ENCODE data around the gene LAMA2. TPM values are rescaled to one million over a fixed set of nuclear protein-coding genes. Genes with fewer than 3 reads are reported as not detected.

LAMA2 gene
- total RNA-seq, 5 donors from 2014 or later (not counting 1 experiment from before 2014, with no cell fraction given), result 0.30 to 0.62 (median 0.45) TPM

- Mint-ChIP-seq H3K4me1 (no peaks in the 10 kb centered on the region), H3K36me3 (no peaks in the 10 kb centered on the region), H3K9me3 (no peaks in the 10 kb centered on the region), H3K27me3 (peaks cover 4 to 24% of the 10 kb centered on the region in 2 donors), H3K27ac (no peak overlapping the region), H3K4me3 (no peak overlapping the region)
- 80% methylated on average over 1 of the region's 1 CpG for WGBS (ENCODE audit: insufficient coverage)
- Histone ChIP-seq H3K27ac (ENCODE audit: low read length) (no peak overlapping the region), H3K27me3 (replicated peaks in 1 of 2; ENCODE audit: control insufficient read depth in 2 of 2, extremely low read depth in 1 of 2, insufficient read depth in 2 of 2, low read length in 1 of 2) (no peaks in the 10 kb centered on the region), H3K4me1 (ENCODE audit: control insufficient read depth in 1 of 2, extremely low read depth in 1 of 2, insufficient read depth in 2 of 2, low read length in 2 of 2) (no peaks in the 10 kb centered on the region), H3K4me3 (ENCODE audit: control insufficient read depth in 1 of 2, extremely low read depth in 1 of 2, low read length in 1 of 2) (no peak overlapping the region), H3K9me3 (no peaks in the 10 kb centered on the region), H3K36me3 (ENCODE audit: control insufficient read depth in 2 of 2, extremely low read depth in 1 of 2, insufficient read depth in 1 of 2, low read length in 1 of 2) (no peaks in the 10 kb centered on the region)
- ChIA-PET CTCF (no interaction called here), POLR2A (no interaction called here)
- no peak for ATAC-seq (replicated peaks in 1 of 4)
- no peak for DNase-seq
Measured at GRCh38 chr6:129211626-129212025, 328.7 kb downstream of the LAMA2 start.

GRCh38 chr6:129212081-129212480 lies 329.1 kb downstream of the LAMA2 start:
- no peaks in the 10 kb centered on the region for H3K9me3 Mint-ChIP-seq
- no peak for DNase-seq
- ChIA-PET CTCF (no interaction called here), POLR2A (no interaction called here)
- H3K9me3 ChIP-seq, result no peaks in the 10 kb centered on the region
- H3K27ac ChIP-seq (ENCODE audit: low read length), result no peak overlapping the region
- H3K4me3 Mint-ChIP-seq, result no peak overlapping the region
- no peak overlapping the region for H3K27ac Mint-ChIP-seq
- no peaks in the 10 kb centered on the region for H3K4me1 ChIP-seq (ENCODE audit: control insufficient read depth in 1 of 2, extremely low read depth in 1 of 2, insufficient read depth in 2 of 2, low read length in 2 of 2)
- H3K36me3 ChIP-seq (ENCODE audit: control insufficient read depth in 2 of 2, extremely low read depth in 1 of 2, insufficient read depth in 1 of 2, low read length in 1 of 2), result no peaks in the 10 kb centered on the region
- ATAC-seq (replicated peaks in 1 of 4), result no peak
- no peak overlapping the region for H3K4me3 ChIP-seq (ENCODE audit: control insufficient read depth in 1 of 2, extremely low read depth in 1 of 2, low read length in 1 of 2)
- peaks cover 4 to 26% of the 10 kb centered on the region in 2 donors for H3K27me3 Mint-ChIP-seq
- H3K36me3 Mint-ChIP-seq, result no peaks in the 10 kb centered on the region
- WGBS (ENCODE audit: insufficient coverage), result 0% methylated on average over 1 of the region's 3 CpGs
- H3K4me1 Mint-ChIP-seq, result no peaks in the 10 kb centered on the region
- no peaks in the 10 kb centered on the region for H3K27me3 ChIP-seq (replicated peaks in 1 of 2; ENCODE audit: control insufficient read depth in 2 of 2, extremely low read depth in 1 of 2, insufficient read depth in 2 of 2, low read length in 1 of 2)

DNA sequence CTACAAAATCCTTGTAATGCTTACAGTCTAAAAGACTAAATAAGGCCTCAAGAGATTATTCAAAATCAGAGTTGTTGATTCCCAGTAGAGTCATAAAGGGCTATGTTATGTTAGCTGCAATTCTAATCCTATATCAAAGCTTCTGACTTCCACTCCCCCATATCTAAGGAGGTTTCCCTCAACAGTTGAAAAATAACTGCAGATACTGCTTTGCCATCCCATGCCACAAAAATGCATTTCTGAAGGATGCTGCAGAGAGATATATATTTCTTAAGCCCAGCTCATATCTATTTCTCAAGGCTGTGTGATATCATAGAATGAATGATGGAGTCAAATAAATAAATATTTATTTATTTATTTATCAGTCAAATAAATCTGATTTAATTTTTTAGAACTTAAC lies 332.3 kb downstream of the LAMA2 start:
- Histone ChIP-seq H3K9me3 (no peaks in the 10 kb centered on the region), H3K27ac (ENCODE audit: low read length) (no peak overlapping the region), H3K27me3 (replicated peaks in 1 of 2; ENCODE audit: control insufficient read depth in 2 of 2, extremely low read depth in 1 of 2, insufficient read depth in 2 of 2, low read length in 1 of 2) (no peaks in the 10 kb centered on the region), H3K4me1 (ENCODE audit: control insufficient read depth in 1 of 2, extremely low read depth in 1 of 2, insufficient read depth in 2 of 2, low read length in 2 of 2) (no peaks in the 10 kb centered on the region), H3K4me3 (ENCODE audit: control insufficient read depth in 1 of 2, extremely low read depth in 1 of 2, low read length in 1 of 2) (no peak overlapping the region), H3K36me3 (ENCODE audit: control insufficient read depth in 2 of 2, extremely low read depth in 1 of 2, insufficient read depth in 1 of 2, low read length in 1 of 2) (no peaks in the 10 kb centered on the region)
- Mint-ChIP-seq H3K4me3 (no peak overlapping the region), H3K36me3 (no peaks in the 10 kb centered on the region), H3K27ac (no peak overlapping the region), H3K9me3 (no peaks in the 10 kb centered on the region), H3K27me3 (peaks cover 0 to 19% of the 10 kb centered on the region in 2 donors), H3K4me1 (no peaks in the 10 kb centered on the region)
- CTCF ChIA-PET, result interaction anchor here in 1 of 2 donors (0.5 kb wide), 1 partner anchor 1653 kb away, joined by 3 read pairs; no protein-coding TSS in a partner anchor
- POLR2A ChIA-PET, result interaction anchor here in 1 of 2 donors (0.6 to 0.7 kb wide), 2 partner anchors 10 to 1510 kb away, joined by 3 read pairs; no protein-coding TSS in a partner anchor
- DNase-seq, result no peak
- no peak for ATAC-seq (replicated peaks in 1 of 4)

- Histone ChIP-seq H3K9me3 (no peaks in the 10 kb centered on the region), H3K4me1 (ENCODE audit: control insufficient read depth in 1 of 2, extremely low read depth in 1 of 2, insufficient read depth in 2 of 2, low read length in 2 of 2) (no peaks in the 10 kb centered on the region), H3K4me3 (ENCODE audit: control insufficient read depth in 1 of 2, extremely low read depth in 1 of 2, low read length in 1 of 2) (no peak overlapping the region), H3K27ac (ENCODE audit: low read length) (no peak overlapping the region), H3K36me3 (ENCODE audit: control insufficient read depth in 2 of 2, extremely low read depth in 1 of 2, insufficient read depth in 1 of 2, low read length in 1 of 2) (no peaks in the 10 kb centered on the region), H3K27me3 (replicated peaks in 1 of 2; ENCODE audit: control insufficient read depth in 2 of 2, extremely low read depth in 1 of 2, insufficient read depth in 2 of 2, low read length in 1 of 2) (no peaks in the 10 kb centered on the region)
- Mint-ChIP-seq H3K27me3 (peaks cover 0 to 19% of the 10 kb centered on the region in 2 donors), H3K4me3 (no peak overlapping the region), H3K4me1 (no peaks in the 10 kb centered on the region), H3K27ac (no peak overlapping the region), H3K9me3 (no peaks in the 10 kb centered on the region), H3K36me3 (no peaks in the 10 kb centered on the region)
- DNase-seq, result no peak
- ChIA-PET POLR2A (interaction anchor here in 1 of 2 donors (0.6 kb wide), 1 partner anchor 1509 kb away, joined by 3 read pairs; no protein-coding TSS in a partner anchor), CTCF (no interaction called here)
- no peak for ATAC-seq (replicated peaks in 1 of 4)
- WGBS (ENCODE audit: insufficient coverage), result no CpG with 5 or more reads among the region's 1 CpG
Measured at GRCh38 chr6:129215916-129216520, 333.1 kb downstream of the LAMA2 start.

- ChIA-PET POLR2A (no interaction called here), CTCF (no interaction called here)
- no peak overlapping the region for H3K27ac ChIP-seq (ENCODE audit: low read length)
- no peaks in the 10 kb centered on the region for H3K4me1 ChIP-seq (ENCODE audit: control insufficient read depth in 1 of 2, extremely low read depth in 1 of 2, insufficient read depth in 2 of 2, low read length in 2 of 2)
- Mint-ChIP-seq H3K27me3 (peaks cover 0 to 14% of the 10 kb centered on the region in 2 donors), H3K4me1 (no peaks in the 10 kb centered on the region), H3K9me3 (peaks cover 0 to 4% (median 3%) of the 10 kb centered on the region in 3 donors), H3K27ac (no peak overlapping the region), H3K4me3 (no peak overlapping the region), H3K36me3 (no peaks in the 10 kb centered on the region)
- no peaks in the 10 kb centered on the region for H3K9me3 ChIP-seq
- H3K27me3 ChIP-seq (replicated peaks in 1 of 2; ENCODE audit: control insufficient read depth in 2 of 2, extremely low read depth in 1 of 2, insufficient read depth in 2 of 2, low read length in 1 of 2), result no peaks in the 10 kb centered on the region
- no peaks in the 10 kb centered on the region for H3K36me3 ChIP-seq (ENCODE audit: control insufficient read depth in 2 of 2, extremely low read depth in 1 of 2, insufficient read depth in 1 of 2, low read length in 1 of 2)
- no peak overlapping the region for H3K4me3 ChIP-seq (ENCODE audit: control insufficient read depth in 1 of 2, extremely low read depth in 1 of 2, low read length in 1 of 2)
- ATAC-seq (replicated peaks in 1 of 4) (no peak), DNase-seq (no peak)
Measured at GRCh38 chr6:129217701-129218100, 334.8 kb downstream of the LAMA2 start.

- 80% methylated on average over 4 of the region's 9 CpGs for WGBS (ENCODE audit: insufficient coverage)
- H3K27ac Mint-ChIP-seq, result no peak overlapping the region
- H3K36me3 Mint-ChIP-seq, result no peaks in the 10 kb centered on the region
- POLR2A ChIA-PET, result no interaction called here
- no peaks in the 10 kb centered on the region for H3K4me1 Mint-ChIP-seq
- no peak for DNase-seq
- H3K9me3 ChIP-seq, result no peaks in the 10 kb centered on the region
- H3K27me3 ChIP-seq (replicated peaks in 1 of 2; ENCODE audit: control insufficient read depth in 2 of 2, extremely low read depth in 1 of 2, insufficient read depth in 2 of 2, low read length in 1 of 2), result no peaks in the 10 kb centered on the region
- peaks cover 10 to 16% of the 10 kb centered on the region in 2 donors for H3K27me3 Mint-ChIP-seq
- H3K9me3 Mint-ChIP-seq, result peaks cover 0 to 9% (median 0%) of the 10 kb centered on the region in 3 donors
- no peak for ATAC-seq (replicated peaks in 1 of 4)
- H3K27ac ChIP-seq (ENCODE audit: low read length), result no peak overlapping the region
- H3K36me3 ChIP-seq (ENCODE audit: control insufficient read depth in 2 of 2, extremely low read depth in 1 of 2, insufficient read depth in 1 of 2, low read length in 1 of 2), result no peaks in the 10 kb centered on the region
- CTCF ChIA-PET, result no interaction called here
- H3K4me1 ChIP-seq (ENCODE audit: control insufficient read depth in 1 of 2, extremely low read depth in 1 of 2, insufficient read depth in 2 of 2, low read length in 2 of 2), result no peaks in the 10 kb centered on the region
- no peak overlapping the region for H3K4me3 Mint-ChIP-seq
- no peak overlapping the region for H3K4me3 ChIP-seq (ENCODE audit: control insufficient read depth in 1 of 2, extremely low read depth in 1 of 2, low read length in 1 of 2)
Measured at GRCh38 chr6:129233458-129234134, 350.7 kb downstream of the LAMA2 start.

Measured in T-cell (primary cell).